ENCODE data around the gene PTPN6. TPM values are rescaled to one million over a fixed set of nuclear protein-coding genes. Genes with fewer than 3 reads are reported as not detected.

PTPN6 gene
- total and polyA plus RNA-seq, 2 of the 13 experiments (the other 11 are each of a cell fraction or from before 2014, with no cell fraction given), result 10.5 to 10.6 TPM

DNA sequence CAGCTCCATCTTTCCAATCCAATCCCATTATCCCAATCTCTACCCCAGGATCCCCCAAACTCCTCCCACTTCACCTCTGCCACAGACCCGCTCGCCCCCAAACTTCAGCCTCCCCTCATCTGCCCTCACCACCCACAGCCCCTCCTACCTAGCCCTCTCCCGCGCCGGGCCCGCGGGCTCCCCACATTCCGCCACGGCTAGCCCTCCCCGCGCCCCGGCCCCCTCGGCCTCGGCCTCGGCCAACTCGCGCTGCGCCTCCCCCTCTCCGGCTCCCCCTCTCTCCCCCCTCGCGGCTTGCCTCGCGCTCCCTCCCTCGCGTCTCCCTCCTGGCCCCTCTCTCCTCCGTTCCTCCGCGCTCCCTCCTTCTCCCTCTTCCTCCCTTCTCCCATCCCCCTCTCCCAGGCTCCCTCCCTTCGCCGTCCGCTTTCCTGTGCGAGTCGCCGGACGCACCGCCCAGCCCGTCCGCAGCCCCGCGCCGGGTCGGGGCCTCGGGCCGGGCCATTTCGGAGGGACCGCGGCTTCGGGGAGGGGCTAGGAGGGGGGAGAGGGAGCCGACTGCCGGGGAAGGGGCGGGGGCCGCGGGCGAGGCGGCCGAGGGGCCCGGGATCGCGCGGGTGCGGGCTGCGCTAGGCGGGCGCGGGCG lies 23.7 kb upstream of the PTPN6 start, which contains the start of gene ATN1 (continued):
- TF ChIP-seq UBTF (CRISPR knock-in tag; IDR thresholded peaks at IDR 0.05) (peak; percentile 78), MXD3 (CRISPR knock-in tag; IDR thresholded peaks at IDR 0.05) (0 out of 2 replicates have a peak, but pooled peaks have one; percentile 32), CBX5 (CRISPR knock-in tag; IDR thresholded peaks at IDR 0.05; ENCODE audit: borderline replicate concordance) (no peak), ZNF740 (CRISPR knock-in tag; IDR thresholded peaks at IDR 0.05) (0 out of 2 replicates have a peak, but pooled peaks have one; percentile 28), U2AF1 (optimal IDR thresholded peaks at IDR 0.05; ENCODE audit: low read depth, low read length) (no peak), NFE2L1 (CRISPR knock-in tag; IDR thresholded peaks at IDR 0.05; ENCODE audit: borderline replicate concordance) (no peak), HNF1B (CRISPR knock-in tag; IDR thresholded peaks at IDR 0.05) (peak; percentile 45; the same call in 1 of the 2 replicates), KAT7 (CRISPR knock-in tag; IDR thresholded peaks at IDR 0.05; ENCODE audit: borderline replicate concordance) (peak; percentile 55; the same call in 1 of the 2 replicates), HOXA3 (CRISPR knock-in tag; IDR thresholded peaks at IDR 0.05) (0 out of 2 replicates have a peak, but pooled peaks have one; percentile 12), GABPB1 (CRISPR knock-in tag; IDR thresholded peaks at IDR 0.05) (peak; percentile 54; the same call in 1 of the 2 replicates), LCORL (IDR thresholded peaks at IDR 0.05) (no peak), LCORL (CRISPR knock-in tag; IDR thresholded peaks at IDR 0.05) (peak; percentile 60; the same call in 1 of the 2 replicates), ASH2L (IDR thresholded peaks at IDR 0.05; ENCODE audit: insufficient read length, low read depth, low read length) (peak; percentile 28)
- TF ChIP-seq, protein P1, sequence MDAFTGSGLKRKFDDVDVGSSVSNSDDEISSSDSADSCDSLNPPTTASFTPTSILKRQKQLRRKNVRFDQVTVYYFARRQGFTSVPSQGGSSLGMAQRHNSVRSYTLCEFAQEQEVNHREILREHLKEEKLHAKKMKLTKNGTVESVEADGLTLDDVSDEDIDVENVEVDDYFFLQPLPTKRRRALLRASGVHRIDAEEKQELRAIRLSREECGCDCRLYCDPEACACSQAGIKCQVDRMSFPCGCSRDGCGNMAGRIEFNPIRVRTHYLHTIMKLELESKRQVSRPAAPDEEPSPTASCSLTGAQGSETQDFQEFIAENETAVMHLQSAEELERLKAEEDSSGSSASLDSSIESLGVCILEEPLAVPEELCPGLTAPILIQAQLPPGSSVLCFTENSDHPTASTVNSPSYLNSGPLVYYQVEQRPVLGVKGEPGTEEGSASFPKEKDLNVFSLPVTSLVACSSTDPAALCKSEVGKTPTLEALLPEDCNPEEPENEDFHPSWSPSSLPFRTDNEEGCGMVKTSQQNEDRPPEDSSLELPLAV (CRISPR knock-in tag; conservative IDR thresholded peaks at IDR 0.05; ENCODE audit: low read depth), result no peak
- TF ChIP-seq, protein P2, sequence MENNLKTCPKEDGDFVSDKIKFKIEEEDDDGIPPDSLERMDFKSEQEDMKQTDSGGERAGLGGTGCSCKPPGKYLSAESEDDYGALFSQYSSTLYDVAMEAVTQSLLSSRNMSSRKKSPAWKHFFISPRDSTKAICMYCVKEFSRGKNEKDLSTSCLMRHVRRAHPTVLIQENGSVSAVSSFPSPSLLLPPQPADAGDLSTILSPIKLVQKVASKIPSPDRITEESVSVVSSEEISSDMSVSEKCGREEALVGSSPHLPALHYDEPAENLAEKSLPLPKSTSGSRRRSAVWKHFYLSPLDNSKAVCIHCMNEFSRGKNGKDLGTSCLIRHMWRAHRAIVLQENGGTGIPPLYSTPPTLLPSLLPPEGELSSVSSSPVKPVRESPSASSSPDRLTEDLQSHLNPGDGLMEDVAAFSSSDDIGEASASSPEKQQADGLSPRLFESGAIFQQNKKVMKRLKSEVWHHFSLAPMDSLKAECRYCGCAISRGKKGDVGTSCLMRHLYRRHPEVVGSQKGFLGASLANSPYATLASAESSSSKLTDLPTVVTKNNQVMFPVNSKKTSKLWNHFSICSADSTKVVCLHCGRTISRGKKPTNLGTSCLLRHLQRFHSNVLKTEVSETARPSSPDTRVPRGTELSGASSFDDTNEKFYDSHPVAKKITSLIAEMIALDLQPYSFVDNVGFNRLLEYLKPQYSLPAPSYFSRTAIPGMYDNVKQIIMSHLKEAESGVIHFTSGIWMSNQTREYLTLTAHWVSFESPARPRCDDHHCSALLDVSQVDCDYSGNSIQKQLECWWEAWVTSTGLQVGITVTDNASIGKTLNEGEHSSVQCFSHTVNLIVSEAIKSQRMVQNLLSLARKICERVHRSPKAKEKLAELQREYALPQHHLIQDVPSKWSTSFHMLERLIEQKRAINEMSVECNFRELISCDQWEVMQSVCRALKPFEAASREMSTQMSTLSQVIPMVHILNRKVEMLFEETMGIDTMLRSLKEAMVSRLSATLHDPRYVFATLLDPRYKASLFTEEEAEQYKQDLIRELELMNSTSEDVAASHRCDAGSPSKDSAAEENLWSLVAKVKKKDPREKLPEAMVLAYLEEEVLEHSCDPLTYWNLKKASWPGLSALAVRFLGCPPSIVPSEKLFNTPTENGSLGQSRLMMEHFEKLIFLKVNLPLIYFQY (CRISPR knock-in tag; IDR thresholded peaks at IDR 0.05; ENCODE audit: borderline replicate concordance), result peak; percentile 40; the same call in 1 of the 2 replicates
- TF ChIP-seq, protein P3, sequence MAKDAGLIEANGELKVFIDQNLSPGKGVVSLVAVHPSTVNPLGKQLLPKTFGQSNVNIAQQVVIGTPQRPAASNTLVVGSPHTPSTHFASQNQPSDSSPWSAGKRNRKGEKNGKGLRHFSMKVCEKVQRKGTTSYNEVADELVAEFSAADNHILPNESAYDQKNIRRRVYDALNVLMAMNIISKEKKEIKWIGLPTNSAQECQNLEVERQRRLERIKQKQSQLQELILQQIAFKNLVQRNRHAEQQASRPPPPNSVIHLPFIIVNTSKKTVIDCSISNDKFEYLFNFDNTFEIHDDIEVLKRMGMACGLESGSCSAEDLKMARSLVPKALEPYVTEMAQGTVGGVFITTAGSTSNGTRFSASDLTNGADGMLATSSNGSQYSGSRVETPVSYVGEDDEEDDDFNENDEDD (CRISPR knock-in tag; IDR thresholded peaks at IDR 0.05; ENCODE audit: borderline replicate concordance), result 0 out of 2 replicates have a peak, but pooled peaks have one; percentile 10
